NOMO-1 (cell line): ENCODE results near the gene NEAT1.

Source experiments
- DNase-seq, 2 experiments: peaks; one replicate each; lab custom pipeline; 2025; ENCODE audit not compliant: unreplicated experiment in 2 of 2; lab: John Stamatoyannopoulos, UW

Gene NEAT1

GRCh38 chr11:65421794-65422632 is 585 bp upstream of the NEAT1 start:
- peak; percentile 76 to 94 for DNase-seq

GRCh38 chr11:65423516-65424204 is 1.1 kb downstream of the NEAT1 start:
- DNase-seq, result no peak

GRCh38 chr11:65424205-65425104 is 1.9 kb downstream of the NEAT1 start:
- DNase-seq, result peak in 1 of 2 experiments; percentile 66

GRCh38 chr11:65425105-65425970 is 2.7 kb downstream of the NEAT1 start:
- DNase-seq, result peak; percentile 86 to 89

- peak; percentile 69 to 100 for DNase-seq
Observed at GRCh38 chr11:65425971-65426838, 3.6 kb downstream of the NEAT1 start.

GRCh38 chr11:65426839-65427690 is 4.5 kb downstream of the NEAT1 start:
- no peak for DNase-seq

- no peak for DNase-seq
Observed at GRCh38 chr11:65427691-65428577, 5.3 kb downstream of the NEAT1 start.

GRCh38 chr11:65428578-65429067 is 6.0 kb downstream of the NEAT1 start:
- no peak for DNase-seq

GRCh38 chr11:65429068-65429681 is 6.6 kb downstream of the NEAT1 start:
- DNase-seq, result peak in 1 of 2 experiments; percentile 20

GRCh38 chr11:65429724-65430405 is 7.3 kb downstream of the NEAT1 start:
- DNase-seq, result peak; percentile 39 to 76

GRCh38 chr11:65430406-65431217 is 8.0 kb downstream of the NEAT1 start:
- DNase-seq, result peak in 1 of 2 experiments; percentile 42

GRCh38 chr11:65431451-65432099 is 9.0 kb downstream of the NEAT1 start:
- peak in 1 of 2 experiments; percentile 45 for DNase-seq

- no peak for DNase-seq
Observed at GRCh38 chr11:65432100-65432650, 9.6 kb downstream of the NEAT1 start.
